Fibroblast of pulmonary artery (primary cell): ENCODE measurements around the gene HNF1B.
A peak's percentile ranks its signal among the peaks of the same experiment; 100 is the strongest.

ENCODE experiments used
- DNase-seq: peaks from one replicate; pipeline ENCODE4 v3.0.0-alpha.2; 2010; ENCODE audit warnings: low read depth
- H3K4me3 ChIP-seq: replicated peaks from 2 replicates; pipeline ENCODE4 v1.5.1; 2011; ENCODE audit warnings: low read depth, mild to moderate bottlenecking, control low read depth, low read length, moderate library complexity
- TF ChIP-seq, protein P1 (sequence below): IDR thresholded peaks from 2 replicates; pipeline ENCODE4 v1.5.1; 2011; ENCODE audit warnings: mild to moderate bottlenecking, control low read depth, low read length, inconsistent platforms; ENCODE audit errors: missing control alignments

The HNF1B gene

GRCh38 chr17:37673386-37673785, 71.5 kb downstream of the HNF1B start:
- TF ChIP-seq, protein P1, sequence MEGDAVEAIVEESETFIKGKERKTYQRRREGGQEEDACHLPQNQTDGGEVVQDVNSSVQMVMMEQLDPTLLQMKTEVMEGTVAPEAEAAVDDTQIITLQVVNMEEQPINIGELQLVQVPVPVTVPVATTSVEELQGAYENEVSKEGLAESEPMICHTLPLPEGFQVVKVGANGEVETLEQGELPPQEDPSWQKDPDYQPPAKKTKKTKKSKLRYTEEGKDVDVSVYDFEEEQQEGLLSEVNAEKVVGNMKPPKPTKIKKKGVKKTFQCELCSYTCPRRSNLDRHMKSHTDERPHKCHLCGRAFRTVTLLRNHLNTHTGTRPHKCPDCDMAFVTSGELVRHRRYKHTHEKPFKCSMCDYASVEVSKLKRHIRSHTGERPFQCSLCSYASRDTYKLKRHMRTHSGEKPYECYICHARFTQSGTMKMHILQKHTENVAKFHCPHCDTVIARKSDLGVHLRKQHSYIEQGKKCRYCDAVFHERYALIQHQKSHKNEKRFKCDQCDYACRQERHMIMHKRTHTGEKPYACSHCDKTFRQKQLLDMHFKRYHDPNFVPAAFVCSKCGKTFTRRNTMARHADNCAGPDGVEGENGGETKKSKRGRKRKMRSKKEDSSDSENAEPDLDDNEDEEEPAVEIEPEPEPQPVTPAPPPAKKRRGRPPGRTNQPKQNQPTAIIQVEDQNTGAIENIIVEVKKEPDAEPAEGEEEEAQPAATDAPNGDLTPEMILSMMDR, result no peak

GRCh38 chr17:37672548-37673078, 72.2 kb downstream of the HNF1B start:
- DNase-seq, result no peak
- no peak overlapping the region for H3K4me3 ChIP-seq
- TF ChIP-seq, protein P1, result no peak

More at GRCh38 chr17:37673386-37673785, 71.5 kb downstream of the HNF1B start:
- no peak overlapping the region for H3K4me3 ChIP-seq
- DNase-seq, result no peak

GRCh38 chr17:37671824-37672547, 72.9 kb downstream of the HNF1B start:
- peak; percentile 72 for DNase-seq
- TF ChIP-seq, protein P1, result no peak
- H3K4me3 ChIP-seq, result no peak overlapping the region

- H3K4me3 ChIP-seq, result no peak overlapping the region
- DNase-seq, result no peak
- TF ChIP-seq, protein P1, result no peak
Observed at GRCh38 chr17:37671028-37671823, 73.6 kb downstream of the HNF1B start.

GRCh38 chr17:37667039-37667438, 77.8 kb downstream of the HNF1B start:
- TF ChIP-seq, protein P1, result no peak
- no peak overlapping the region for H3K4me3 ChIP-seq
- DNase-seq, result no peak

DNA sequence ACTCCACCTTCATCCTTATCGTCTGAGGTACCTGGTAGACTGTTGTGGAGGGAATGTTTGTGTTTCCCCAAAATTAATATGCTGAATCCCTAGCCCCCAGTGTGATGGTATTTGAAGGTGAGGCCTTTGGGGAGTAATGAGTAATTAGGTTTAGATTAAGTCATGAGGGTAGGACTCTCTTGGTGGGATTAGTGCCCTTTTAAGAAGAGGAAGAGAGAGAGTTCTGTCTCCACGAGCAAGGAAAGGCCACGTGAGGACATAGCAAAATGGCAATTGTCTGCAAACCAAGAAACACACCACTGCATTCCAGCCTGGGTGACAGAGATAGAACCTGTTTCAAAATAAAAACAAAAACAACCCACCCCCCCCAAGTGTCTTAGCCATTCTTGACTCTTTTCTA, 80.6 kb downstream of the HNF1B start:
- TF ChIP-seq, protein P1, result no peak
- no peak for DNase-seq
- H3K4me3 ChIP-seq, result no peak overlapping the region
